ENCODE results near the gene ARHGAP30. TPM values are rescaled to one million over a fixed set of nuclear protein-coding genes. Genes with fewer than 3 reads are reported as not detected.

ARHGAP30 gene
- total RNA-seq, 6 experiments from 2014 or later: not detected

DNA sequence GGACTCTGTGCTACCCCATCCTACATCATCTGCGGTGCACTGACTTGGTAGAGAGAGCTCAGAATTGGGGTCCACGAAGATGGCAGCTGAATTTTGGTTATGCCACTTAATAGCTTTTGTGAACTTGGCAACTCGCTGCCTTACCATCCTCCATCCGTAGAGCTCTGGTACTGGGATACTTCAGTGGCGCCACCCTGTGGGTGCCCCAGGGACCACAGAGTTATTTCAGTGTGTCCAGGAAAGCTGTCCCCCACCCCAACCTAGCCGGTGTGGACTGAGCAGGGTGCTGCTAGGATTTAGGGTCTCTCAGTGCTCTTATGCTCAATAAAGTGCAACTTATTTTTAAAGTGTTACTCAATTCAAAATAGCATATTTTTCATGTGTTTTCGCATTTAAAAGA is 14.9 kb downstream of the ARHGAP30 start:
- no peak for DNase-seq
- Mint-ChIP-seq H3K27me3 (ENCODE audit: insufficient read depth) (peaks cover 4% of the 10 kb centered on the region; the same call in 1 of the 2 replicates), H3K27ac (no peak overlapping the region), H3K36me3 (ENCODE audit: low read depth) (no peaks in the 10 kb centered on the region), H3K4me1 (ENCODE audit: low read depth) (peaks cover 12% of the 10 kb centered on the region), H3K9me3 (peaks cover 3% of the 10 kb centered on the region), H3K4me3 (no peak overlapping the region)
- TF ChIP-seq, protein P1, sequence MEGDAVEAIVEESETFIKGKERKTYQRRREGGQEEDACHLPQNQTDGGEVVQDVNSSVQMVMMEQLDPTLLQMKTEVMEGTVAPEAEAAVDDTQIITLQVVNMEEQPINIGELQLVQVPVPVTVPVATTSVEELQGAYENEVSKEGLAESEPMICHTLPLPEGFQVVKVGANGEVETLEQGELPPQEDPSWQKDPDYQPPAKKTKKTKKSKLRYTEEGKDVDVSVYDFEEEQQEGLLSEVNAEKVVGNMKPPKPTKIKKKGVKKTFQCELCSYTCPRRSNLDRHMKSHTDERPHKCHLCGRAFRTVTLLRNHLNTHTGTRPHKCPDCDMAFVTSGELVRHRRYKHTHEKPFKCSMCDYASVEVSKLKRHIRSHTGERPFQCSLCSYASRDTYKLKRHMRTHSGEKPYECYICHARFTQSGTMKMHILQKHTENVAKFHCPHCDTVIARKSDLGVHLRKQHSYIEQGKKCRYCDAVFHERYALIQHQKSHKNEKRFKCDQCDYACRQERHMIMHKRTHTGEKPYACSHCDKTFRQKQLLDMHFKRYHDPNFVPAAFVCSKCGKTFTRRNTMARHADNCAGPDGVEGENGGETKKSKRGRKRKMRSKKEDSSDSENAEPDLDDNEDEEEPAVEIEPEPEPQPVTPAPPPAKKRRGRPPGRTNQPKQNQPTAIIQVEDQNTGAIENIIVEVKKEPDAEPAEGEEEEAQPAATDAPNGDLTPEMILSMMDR (IDR thresholded peaks at IDR 0.05): peak; percentile 52

GRCh38 chr1:161054232-161054631 is 15.5 kb downstream of the ARHGAP30 start:
- peaks cover 9% of the 10 kb centered on the region for H3K9me3 Mint-ChIP-seq
- H3K36me3 Mint-ChIP-seq (ENCODE audit: low read depth): peaks cover 1% of the 10 kb centered on the region; the same call in 1 of the 2 replicates
- H3K4me1 Mint-ChIP-seq (ENCODE audit: low read depth): peaks cover 12% of the 10 kb centered on the region
- TF ChIP-seq, protein P1 (IDR thresholded peaks at IDR 0.05): no peak
- no peak overlapping the region for H3K27ac Mint-ChIP-seq
- DNase-seq: no peak
- peaks cover 1% of the 10 kb centered on the region; the same call in 1 of the 2 replicates for H3K27me3 Mint-ChIP-seq (ENCODE audit: insufficient read depth)
- no peak overlapping the region for H3K4me3 Mint-ChIP-seq

DNA sequence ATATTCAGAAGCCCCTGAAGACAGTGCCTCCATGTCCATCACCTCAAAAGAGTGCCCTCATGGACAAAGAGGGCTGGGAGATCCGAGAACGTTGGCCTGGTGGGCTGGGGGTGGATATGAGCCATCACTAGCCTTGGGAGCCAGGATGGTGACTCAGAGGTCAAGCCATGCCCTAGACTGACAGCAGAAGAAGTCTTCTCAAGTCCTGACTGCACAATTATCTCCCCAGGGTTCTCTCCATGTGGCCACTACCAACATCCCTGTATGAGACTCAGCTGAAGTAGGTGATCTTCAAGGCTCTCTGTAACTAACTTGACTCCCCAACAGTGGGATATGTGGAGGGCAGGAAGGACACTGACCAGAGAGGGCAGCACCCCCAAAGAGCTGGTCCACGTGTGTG is 16.8 kb downstream of the ARHGAP30 start:
- H3K9me3 Mint-ChIP-seq: peaks cover 23% of the 10 kb centered on the region
- H3K27me3 Mint-ChIP-seq (ENCODE audit: insufficient read depth): peaks cover 4% of the 10 kb centered on the region; the same call in 1 of the 2 replicates
- no peak overlapping the region for H3K27ac Mint-ChIP-seq
- H3K4me1 Mint-ChIP-seq (ENCODE audit: low read depth): peaks cover 12% of the 10 kb centered on the region
- no peak for DNase-seq
- TF ChIP-seq, protein P1 (IDR thresholded peaks at IDR 0.05): no peak
- H3K36me3 Mint-ChIP-seq (ENCODE audit: low read depth): peaks cover 12% of the 10 kb centered on the region; the same call in 1 of the 2 replicates
- no peak overlapping the region for H3K4me3 Mint-ChIP-seq

- Mint-ChIP-seq H3K27me3 (ENCODE audit: insufficient read depth) (peaks cover 4% of the 10 kb centered on the region; the same call in 1 of the 2 replicates), H3K9me3 (peaks cover 29% of the 10 kb centered on the region), H3K27ac (no peak overlapping the region), H3K4me3 (no peak overlapping the region), H3K4me1 (ENCODE audit: low read depth) (peaks cover 18% of the 10 kb centered on the region), H3K36me3 (ENCODE audit: low read depth) (peaks cover 25% of the 10 kb centered on the region)
- TF ChIP-seq, protein P1 (IDR thresholded peaks at IDR 0.05): no peak
- DNase-seq: no peak
These were observed 18.5 kb downstream of the ARHGAP30 start for GRCh38 chr1:161051219-161051618.

- Mint-ChIP-seq H3K27ac (no peak overlapping the region), H3K4me3 (no peak overlapping the region), H3K4me1 (ENCODE audit: low read depth) (peaks cover 23% of the 10 kb centered on the region), H3K36me3 (ENCODE audit: low read depth) (peaks cover 25% of the 10 kb centered on the region), H3K27me3 (ENCODE audit: insufficient read depth) (peaks cover 10% of the 10 kb centered on the region), H3K9me3 (peaks cover 29% of the 10 kb centered on the region)
- TF ChIP-seq, protein P1 (IDR thresholded peaks at IDR 0.05): no peak
- DNase-seq: no peak
These were observed 20.6 kb downstream of the ARHGAP30 start for GRCh38 chr1:161048949-161049722.

Measured in HFFc6 (cell line).